Hepatocyte (in vitro differentiated cells): ENCODE results near the gene OSBPL3. TPM values are rescaled to one million over a fixed set of nuclear protein-coding genes. Genes with fewer than 3 reads are reported as not detected.

Source experiments
- DNase-seq: peaks from one replicate; pipeline ENCODE4 v3.0.0-alpha.2; 2016; ENCODE audit warnings: low spot score
- H2AFZ ChIP-seq: fragments of 200-600 bp; sonication (generic); 2 replicates; pipeline ENCODE4 v1.6.0; 2016; ENCODE audit warnings: antibody characterized with exemption, mild to moderate bottlenecking
- H3K27ac ChIP-seq: fragments of 200-600 bp; sonication (generic); 2 replicates; pipeline ENCODE4 v1.5.1; 2016; ENCODE audit warnings: mild to moderate bottlenecking
- H3K27me3 ChIP-seq: fragments of 200-600 bp; sonication (generic); 2 replicates; pipeline ENCODE4 v1.6.1; 2016
- H3K36me3 ChIP-seq: fragments of 200-600 bp; sonication (generic); replicated peaks from 2 replicates; pipeline ENCODE4 v1.5.1; 2016; ENCODE audit warnings: low read depth; ENCODE audit not compliant: insufficient read depth
- H3K4me1 ChIP-seq: fragments of 200-600 bp; sonication (generic); 2 replicates; pipeline ENCODE4 v1.5.1; 2016; ENCODE audit warnings: mild to moderate bottlenecking, moderate library complexity; ENCODE audit not compliant: insufficient read depth
- H3K4me2 ChIP-seq: fragments of 200-600 bp; sonication (generic); 2 replicates; pipeline ENCODE4 v1.6.0; 2016
- H3K4me3 ChIP-seq: fragments of 200-600 bp; sonication (generic); 2 replicates; pipeline ENCODE4 v1.5.1; 2016; ENCODE audit warnings: mild to moderate bottlenecking
- H3K79me2 ChIP-seq: fragments of 200-600 bp; sonication (generic); 2 replicates; pipeline ENCODE4 v1.6.0; 2017; ENCODE audit warnings: mild to moderate bottlenecking
- H3K9me2 ChIP-seq: fragments of 200-600 bp; sonication (generic); replicated peaks from 2 replicates; pipeline ENCODE4 v1.6.0; 2017; ENCODE audit warnings: mild to moderate bottlenecking; ENCODE audit not compliant: insufficient read depth
- H3K9me3 ChIP-seq: fragments of 200-600 bp; sonication (generic); 2 replicates; pipeline ENCODE4 v1.5.1; 2016; ENCODE audit warnings: low read depth, mild to moderate bottlenecking
- H4K20me1 ChIP-seq: fragments of 200-600 bp; sonication (generic); 2 replicates; pipeline ENCODE4 v1.6.0; 2016; ENCODE audit warnings: mild to moderate bottlenecking; ENCODE audit not compliant: insufficient read depth, poor library complexity, severe bottlenecking
- CTCF ChIP-seq: fragments of 200-600 bp; sonication (generic); IDR thresholded peaks from 2 replicates; pipeline ENCODE4 v1.5.1; 2016; ENCODE audit warnings: antibody characterized with exemption, mild to moderate bottlenecking; ENCODE audit not compliant: poor library complexity
- EZH2 ChIP-seq: fragments of 200-600 bp; sonication (generic); IDR thresholded peaks from 2 replicates; pipeline ENCODE4 v1.6.1; 2016; ENCODE audit warnings: antibody characterized with exemption, mild to moderate bottlenecking, borderline replicate concordance
- EZH2phosphoT487 ChIP-seq: fragments of 200-600 bp; sonication (generic); IDR thresholded peaks from one replicate; pipeline ENCODE4 v1.6.1; 2018; ENCODE audit warnings: antibody characterized with exemption, mild to moderate bottlenecking, low read depth, moderate library complexity; ENCODE audit not compliant: unreplicated experiment, severe bottlenecking
- WGBS: methylation state at CpG from one replicate; pipeline ENCODE4 v1.1.6; 2016; ENCODE audit warnings: low lambda C conversion rate; ENCODE audit errors: missing lambda C conversion rate; 5-methylcytosine and 5-hydroxymethylcytosine counted together
- polyA plus RNA-seq: library from polyadenylated mRNA; unstranded; fragments of >200 nt; fragmentation: Nextera tagmentation; extraction: Ambion mirVana; gene quantifications from 2 replicates; pipeline ENCODE4 v1.2.1, GENCODE V29; 2016
- total RNA-seq: library from RNA; depleted of rRNA; stranded (reverse); fragments of >200 nt; gene quantifications from 2 replicates; pipeline ENCODE4 v1.2.3, GENCODE V29; 2014

The OSBPL3 gene
- total and polyA plus RNA-seq, 2 experiments from 2014 or later = 11.4 to 18.0 TPM

GRCh38 chr7:24923172-24923865 lies 56.7 kb downstream of the OSBPL3 start:
- Histone ChIP-seq H3K27ac (no peak overlapping the region), H3K4me1 (no peaks in the 10 kb centered on the region), H3K79me2 (peaks cover 31% of the 10 kb centered on the region), H2AFZ (no peak overlapping the region), H3K4me2 (no peak overlapping the region), H3K36me3 (no peaks in the 10 kb centered on the region), H3K4me3 (no peak overlapping the region), H3K9me2 (no peaks in the 10 kb centered on the region), H3K27me3 (no peaks in the 10 kb centered on the region), H3K9me3 (no peaks in the 10 kb centered on the region), H4K20me1 (no peaks in the 10 kb centered on the region)
- TF ChIP-seq EZH2phosphoT487 (no peak), CTCF (no peak)
- 90% methylated on average over 9 of the region's 9 CpGs for WGBS
- no peak for DNase-seq

- no peaks in the 10 kb centered on the region for H3K9me2 ChIP-seq
- no peak overlapping the region for H2AFZ ChIP-seq
- no peaks in the 10 kb centered on the region for H3K4me1 ChIP-seq
- H3K4me3 ChIP-seq = no peak overlapping the region
- no peaks in the 10 kb centered on the region for H4K20me1 ChIP-seq
- 86% methylated on average over 5 of the region's 5 CpGs for WGBS
- H3K27ac ChIP-seq = no peak overlapping the region
- no peak for DNase-seq
- H3K9me3 ChIP-seq = no peaks in the 10 kb centered on the region
- H3K79me2 ChIP-seq = peaks cover 41% of the 10 kb centered on the region
- no peaks in the 10 kb centered on the region for H3K27me3 ChIP-seq
- no peaks in the 10 kb centered on the region for H3K36me3 ChIP-seq
- TF ChIP-seq CTCF (no peak), EZH2phosphoT487 (no peak), EZH2 (no peak)
- no peak overlapping the region for H3K4me2 ChIP-seq
Measured at GRCh38 chr7:24922099-24922773, 57.7 kb downstream of the OSBPL3 start.

GRCh38 chr7:24921362-24921679 lies 58.7 kb downstream of the OSBPL3 start:
- Histone ChIP-seq H3K36me3 (no peaks in the 10 kb centered on the region), H4K20me1 (no peaks in the 10 kb centered on the region), H3K27ac (no peak overlapping the region), H3K4me3 (no peak overlapping the region), H3K4me1 (no peaks in the 10 kb centered on the region), H3K27me3 (no peaks in the 10 kb centered on the region), H3K9me3 (no peaks in the 10 kb centered on the region), H3K9me2 (no peaks in the 10 kb centered on the region), H3K79me2 (peaks cover 49% of the 10 kb centered on the region), H2AFZ (no peak overlapping the region), H3K4me2 (no peak overlapping the region)
- TF ChIP-seq EZH2phosphoT487 = no peak
- TF ChIP-seq CTCF = no peak
- no peak for TF ChIP-seq EZH2
- 84% methylated on average over 3 of the region's 3 CpGs for WGBS
- DNase-seq = no peak
